ENCODE results near the gene LMX1B.

- TF ChIP-seq CTCF (IDR thresholded peaks at IDR 0.05 in 2 of 3, conservative IDR thresholded peaks at IDR 0.05 in 1 of 3; ENCODE audit: borderline replicate concordance in 1 of 3, insufficient read depth in 1 of 3, low read depth in 2 of 3, low read length in 2 of 3) (no peak), ZBTB33 (IDR thresholded peaks at IDR 0.05; ENCODE audit: extremely low read depth, insufficient replicate concordance, low read length) (no peak), POLR2A (IDR thresholded peaks at IDR 0.05; ENCODE audit: borderline replicate concordance, extremely low read depth, insufficient read depth, insufficient read length) (no peak), EZH2 (IDR thresholded peaks at IDR 0.05) (no peak), SP1 (IDR thresholded peaks at IDR 0.05; ENCODE audit: low read depth) (no peak), TCF7L2 (IDR thresholded peaks at IDR 0.05; ENCODE audit: borderline replicate concordance, extremely low read depth, insufficient read depth, insufficient read length) (no peak)
Measured at GRCh38 chr9:126650404-126651341, 36.9 kb downstream of the LMX1B start.

All from HCT116 (cell line).